Measurements from ENCODE around the gene PCDH7. TPM values are rescaled to one million over a fixed set of nuclear protein-coding genes. Genes with fewer than 3 reads are reported as not detected.

Gene PCDH7
- total and polyA plus RNA-seq, 11 donors, result 9.4 to 166 (median 89.8) TPM

DNA sequence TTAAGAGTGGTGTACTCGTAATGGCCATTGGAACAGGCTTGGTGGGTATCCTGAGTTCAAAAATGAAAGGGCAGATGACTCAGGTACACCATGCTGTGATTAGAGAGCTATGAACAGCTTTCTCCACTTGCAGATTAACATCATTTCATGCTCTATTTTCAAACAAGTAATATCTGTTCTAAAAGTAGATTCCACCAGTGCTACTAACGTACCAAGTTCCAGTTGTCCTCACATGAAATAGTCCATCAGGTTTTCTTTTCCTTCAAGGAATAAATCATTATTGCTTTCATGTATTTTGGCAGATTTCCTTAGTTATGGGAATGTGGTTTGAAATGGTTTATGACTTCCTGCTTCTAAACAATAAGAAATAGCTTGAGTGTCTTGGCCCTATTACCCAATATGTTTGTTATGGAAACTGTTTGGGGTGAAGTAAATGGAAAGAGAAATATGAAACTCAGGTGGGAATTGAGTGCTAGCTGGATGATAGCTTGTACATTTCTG lies 49.9 kb downstream of the PCDH7 start:
- no peak overlapping the region for H3K4me3 ChIP-seq
- WGBS, 4 donors, result 39 to 51% (median 49%) methylated on average over 2 of the region's 2 CpGs
- ATAC-seq (peak in 1 of 4 donors; percentile 38), DNase-seq (no peak)
- intact Hi-C loops (cut with DNase I), result no loop called here
- peaks cover 0 to 42% (median 7%) of the 10 kb centered on the region in 12 donors for H3K4me1 ChIP-seq
- no peak for TF ChIP-seq CTCF (IDR thresholded peaks at IDR 0.05)
- no peak for TF ChIP-seq POLR2A (IDR thresholded peaks at IDR 0.05)
- no peaks in the 10 kb centered on the region for H3K36me3 ChIP-seq
- no peaks in the 10 kb centered on the region for H3K9me3 ChIP-seq
- H3K27ac ChIP-seq, result peak overlapping the region in 1 of 12 donors; percentile 7
- no peaks in the 10 kb centered on the region for H3K27me3 ChIP-seq

- H3K36me3 ChIP-seq, result no peaks in the 10 kb centered on the region
- peaks cover 0 to 39% (median 7%) of the 10 kb centered on the region in 12 donors for H3K4me1 ChIP-seq
- DNase-seq (no peak), ATAC-seq (no peak)
- H3K27me3 ChIP-seq, result no peaks in the 10 kb centered on the region
- intact Hi-C loops (cut with DNase I), result no loop called here
- no peak for TF ChIP-seq CTCF (IDR thresholded peaks at IDR 0.05)
- TF ChIP-seq POLR2A (IDR thresholded peaks at IDR 0.05), result no peak
- no peaks in the 10 kb centered on the region for H3K9me3 ChIP-seq
- whole genome bisulfite sequencing, 4 donors, result 51 to 61% (median 55%) methylated on average over 2 of the region's 2 CpGs
- no peak overlapping the region for H3K27ac ChIP-seq
- no peak overlapping the region for H3K4me3 ChIP-seq
Observed at GRCh38 chr4:30770812-30771211, 50.6 kb downstream of the PCDH7 start.

DNA sequence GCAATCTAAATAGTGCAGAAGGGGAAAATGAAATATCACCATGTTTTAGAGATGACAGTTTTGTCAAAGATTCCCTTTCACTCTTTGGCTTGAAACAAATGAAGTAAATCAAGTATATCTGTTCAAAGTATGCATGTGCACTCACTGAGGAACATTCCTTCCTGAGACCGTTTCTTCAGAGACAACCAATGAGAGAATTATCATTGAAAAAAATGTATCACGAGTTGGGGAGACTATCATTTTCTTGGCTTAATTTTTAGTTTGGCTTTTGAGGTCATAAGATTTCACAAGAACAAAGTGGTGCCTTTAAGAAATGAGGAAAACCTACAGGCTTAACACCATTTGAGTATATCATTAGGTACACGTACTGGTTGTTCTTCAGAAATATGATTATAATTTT lies 56.3 kb downstream of the PCDH7 start:
- Histone ChIP-seq H3K27ac (no peak overlapping the region), H3K27me3 (no peaks in the 10 kb centered on the region), H3K4me1 (no peaks in the 10 kb centered on the region), H3K36me3 (no peaks in the 10 kb centered on the region), H3K9me3 (no peaks in the 10 kb centered on the region), H3K4me3 (no peak overlapping the region)
- intact Hi-C loops (cut with DNase I), result no loop called here
- TF ChIP-seq CTCF (IDR thresholded peaks at IDR 0.05), result no peak
- TF ChIP-seq POLR2A (IDR thresholded peaks at IDR 0.05), result no peak
- 53 to 69% (median 62%) methylated on average over 3 of the region's 3 CpGs for WGBS, 4 donors
- ATAC-seq (no peak), DNase-seq (no peak)

- TF ChIP-seq CTCF (IDR thresholded peaks at IDR 0.05), result no peak
- no peak for TF ChIP-seq POLR2A (IDR thresholded peaks at IDR 0.05)
- Histone ChIP-seq H3K36me3 (no peaks in the 10 kb centered on the region), H3K4me1 (no peaks in the 10 kb centered on the region), H3K9me3 (no peaks in the 10 kb centered on the region), H3K27ac (no peak overlapping the region), H3K27me3 (no peaks in the 10 kb centered on the region), H3K4me3 (no peak overlapping the region)
- intact Hi-C loops (cut with DNase I), result no loop called here
- 42 to 54% (median 48%) methylated on average over 2 of the region's 2 CpGs for WGBS, 4 donors
- DNase-seq (no peak), ATAC-seq (no peak)
Observed at GRCh38 chr4:30776921-30777415, 56.8 kb downstream of the PCDH7 start.

Data from heart left ventricle (tissue), 16 donors.